GM18502 (cell line): ENCODE results near the gene MACROD2.
A peak's percentile ranks its signal among the peaks of the same experiment; 100 is the strongest.

ENCODE experiments used
- ATAC-seq: cut with Tn5 transposase; IDR thresholded peaks from one replicate; pipeline ENCODE4 v1.9.1; 2021; ENCODE audit warnings: mild to moderate bottlenecking; ENCODE audit not compliant: unreplicated experiment, poor library complexity

MACROD2 gene

DNA sequence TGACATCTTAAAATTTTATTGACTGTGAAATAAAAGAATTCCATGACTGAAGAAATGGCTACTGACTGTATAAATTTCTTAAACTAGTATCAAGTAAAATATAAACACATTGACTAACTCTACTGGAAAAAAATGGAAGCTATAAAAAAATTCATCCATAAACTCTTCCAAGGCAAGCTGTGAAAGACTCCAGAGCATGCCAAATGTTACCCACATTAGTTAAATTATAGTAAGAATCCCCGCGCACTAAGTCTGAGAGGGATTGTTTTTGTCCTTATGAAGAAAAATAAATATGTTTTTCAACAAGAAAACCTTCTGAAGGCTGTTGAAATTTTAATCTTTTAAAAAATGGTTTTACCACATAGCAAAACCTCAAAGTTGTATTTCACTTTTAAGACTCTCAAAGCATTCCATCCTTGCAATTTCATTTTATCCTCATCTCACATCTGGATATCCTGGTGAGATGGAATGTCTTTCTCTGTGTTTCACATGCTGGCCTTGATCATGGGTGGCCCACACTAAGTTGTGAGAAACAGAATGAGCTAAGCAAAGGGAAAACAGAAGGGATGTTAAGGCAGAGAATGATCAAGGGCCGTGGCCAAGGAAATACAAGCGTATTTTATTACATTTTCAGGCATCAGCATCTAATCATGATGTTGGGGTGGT, 1845.5 kb downstream of the MACROD2 start:
- no peak for ATAC-seq

DNA sequence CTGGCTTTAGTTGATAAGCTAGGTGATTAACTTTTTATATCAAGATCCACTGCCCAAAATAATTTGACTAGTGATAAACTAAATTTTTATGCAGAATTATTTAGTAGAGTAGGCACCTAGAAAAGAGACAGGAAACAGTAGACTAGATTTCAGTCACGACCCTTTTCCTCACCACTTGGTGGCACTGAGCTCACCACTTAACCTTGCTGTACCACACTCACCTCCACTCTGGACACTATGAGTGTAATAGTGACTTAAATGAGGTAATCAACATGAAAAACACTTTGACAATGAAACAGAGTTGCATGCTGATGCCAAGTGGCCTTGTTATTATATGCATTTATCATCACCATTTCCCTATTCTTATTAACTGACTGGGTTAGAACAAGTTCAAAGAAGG, 1847.6 kb downstream of the MACROD2 start:
- peak; percentile 70 for ATAC-seq

DNA sequence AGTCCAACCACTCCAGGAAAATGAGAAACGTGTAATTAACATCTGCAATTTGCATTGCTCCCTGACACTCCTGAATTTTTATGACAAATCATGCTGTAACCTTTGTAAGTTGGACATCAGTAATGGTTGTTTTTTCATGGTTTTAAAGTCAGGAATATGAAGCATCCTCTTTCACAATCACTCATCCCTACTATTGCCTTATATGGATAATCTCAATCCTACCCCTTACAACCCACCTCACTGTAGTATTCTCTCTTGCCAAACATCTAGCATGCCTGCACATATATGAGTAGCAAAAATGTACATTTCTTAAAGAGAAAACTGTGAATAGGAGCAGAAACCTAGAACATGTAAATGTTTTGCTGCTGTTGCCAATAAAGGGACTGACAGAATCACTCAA, 1848.5 kb downstream of the MACROD2 start:
- no peak for ATAC-seq

DNA sequence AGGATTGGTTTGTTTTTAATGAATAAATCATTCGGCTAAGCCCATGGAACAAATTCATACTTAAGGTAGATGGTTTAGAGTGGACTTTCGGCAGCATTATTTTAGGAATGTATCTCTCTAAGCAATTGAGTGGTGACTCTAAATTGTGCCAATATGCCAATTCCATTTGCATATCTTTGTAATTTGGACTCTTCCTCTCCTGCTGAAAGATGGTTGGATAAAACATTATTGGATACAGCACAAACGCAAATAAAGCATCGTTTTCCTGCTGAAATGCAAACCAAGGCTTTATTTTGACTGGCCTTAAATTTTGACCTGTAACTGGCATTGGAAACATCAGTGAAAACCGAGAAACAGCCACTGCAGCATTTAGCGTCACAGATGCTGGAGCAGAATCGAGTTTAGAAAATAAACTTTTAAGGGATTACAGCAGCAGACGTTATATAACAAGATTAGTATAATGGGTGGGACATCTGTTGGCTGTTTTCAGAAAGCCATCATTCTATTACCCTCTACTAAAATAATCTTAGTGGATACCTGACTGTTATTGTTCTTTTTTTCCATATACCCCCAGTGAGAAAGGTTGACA, 1852.0 kb downstream of the MACROD2 start:
- no peak for ATAC-seq

DNA sequence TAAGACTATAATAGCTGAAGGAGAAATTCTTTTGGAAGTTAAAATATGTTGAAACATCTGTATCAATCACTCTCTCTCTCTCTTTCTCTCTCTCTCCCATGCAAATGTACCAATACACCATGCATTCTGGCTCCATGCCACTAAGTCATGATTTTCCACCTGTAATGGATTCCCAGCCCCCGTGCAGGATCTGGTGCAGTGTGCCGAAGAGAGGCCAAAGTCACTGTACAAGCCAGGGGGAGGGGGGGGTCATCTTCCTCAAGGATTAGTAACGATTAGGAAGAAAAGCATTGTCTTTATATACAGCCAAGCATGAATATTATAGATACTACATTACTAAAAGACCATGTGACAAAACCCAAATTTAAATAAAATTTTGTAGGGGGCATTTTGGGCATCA, 1852.8 kb downstream of the MACROD2 start:
- ATAC-seq, result no peak

DNA sequence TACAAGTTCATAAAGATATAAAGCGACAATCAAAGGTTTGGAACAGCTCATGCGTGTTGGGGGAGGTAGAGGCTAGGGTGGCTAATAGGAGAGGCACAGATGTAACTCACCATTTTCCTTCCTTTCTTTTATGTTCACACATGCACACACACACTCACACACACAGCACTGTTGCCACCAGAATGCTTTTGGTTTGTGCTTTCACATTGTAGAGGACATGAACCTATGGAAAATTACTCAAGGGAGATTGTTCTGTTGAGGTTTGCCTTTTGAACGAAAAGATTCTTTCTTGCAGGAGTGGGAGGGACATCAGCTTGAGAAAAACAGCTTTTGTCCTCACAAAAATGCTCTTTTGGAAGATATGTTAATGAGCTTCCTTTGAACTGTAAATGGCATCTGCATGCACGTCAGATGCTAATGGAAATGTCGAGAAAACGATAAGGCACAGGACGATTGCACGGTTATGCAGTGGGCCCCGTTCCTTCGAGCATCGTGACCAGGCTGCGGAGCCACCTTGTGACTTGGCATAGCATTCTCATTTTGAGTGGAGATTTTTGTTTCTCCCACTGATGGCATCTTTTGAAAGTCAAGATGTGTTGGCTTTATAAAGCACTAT, 1853.8 kb downstream of the MACROD2 start:
- ATAC-seq, result no peak

DNA sequence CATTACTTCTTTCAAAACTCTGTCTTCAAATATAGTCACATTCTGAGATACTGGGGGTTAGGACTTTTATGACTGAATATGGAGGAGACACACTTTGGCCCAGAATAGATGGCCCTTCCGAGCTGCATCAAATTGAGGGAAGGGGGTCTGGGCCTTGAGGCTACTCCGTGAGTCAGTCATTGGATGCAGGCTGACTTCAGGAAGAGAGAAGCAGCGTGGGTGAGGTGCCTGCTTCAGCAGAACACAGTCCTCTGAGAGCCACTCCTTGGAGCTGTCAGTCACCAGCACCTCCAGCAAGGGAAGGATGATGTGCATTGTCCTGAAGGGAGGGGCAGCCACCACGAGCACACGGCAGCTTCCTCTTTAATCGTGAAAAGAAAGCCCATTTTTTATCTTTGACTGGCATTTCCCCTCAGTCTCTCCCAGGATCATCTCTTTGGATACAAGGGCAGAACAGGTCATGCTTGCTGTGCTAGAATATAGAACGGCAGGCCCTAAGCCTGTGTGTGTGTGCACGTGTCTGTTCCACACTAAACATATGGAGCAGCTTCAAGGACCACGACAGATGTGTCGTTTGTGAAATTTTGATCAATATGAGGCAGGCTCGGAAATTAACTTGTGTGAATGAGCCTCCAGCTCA, 1856.4 kb downstream of the MACROD2 start:
- ATAC-seq, result no peak

DNA sequence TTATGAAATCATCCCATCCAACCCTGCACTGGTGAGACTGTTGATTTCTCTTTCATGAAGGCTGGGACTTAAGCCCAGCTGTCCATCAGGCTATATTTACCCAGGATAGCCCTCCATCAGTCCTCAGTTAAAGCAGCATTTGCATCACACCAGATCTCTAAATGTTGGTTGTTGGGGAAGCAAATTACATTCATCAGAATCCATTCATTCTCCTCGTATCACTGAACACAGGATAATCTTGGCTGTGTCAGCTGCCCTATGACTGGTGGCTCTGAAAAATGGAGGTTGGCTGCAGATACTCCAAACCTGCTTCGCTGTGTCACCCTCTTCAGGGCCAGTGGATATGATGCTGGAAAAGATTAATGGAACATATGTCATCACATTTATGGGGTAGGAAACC, 1859.6 kb downstream of the MACROD2 start:
- no peak for ATAC-seq

DNA sequence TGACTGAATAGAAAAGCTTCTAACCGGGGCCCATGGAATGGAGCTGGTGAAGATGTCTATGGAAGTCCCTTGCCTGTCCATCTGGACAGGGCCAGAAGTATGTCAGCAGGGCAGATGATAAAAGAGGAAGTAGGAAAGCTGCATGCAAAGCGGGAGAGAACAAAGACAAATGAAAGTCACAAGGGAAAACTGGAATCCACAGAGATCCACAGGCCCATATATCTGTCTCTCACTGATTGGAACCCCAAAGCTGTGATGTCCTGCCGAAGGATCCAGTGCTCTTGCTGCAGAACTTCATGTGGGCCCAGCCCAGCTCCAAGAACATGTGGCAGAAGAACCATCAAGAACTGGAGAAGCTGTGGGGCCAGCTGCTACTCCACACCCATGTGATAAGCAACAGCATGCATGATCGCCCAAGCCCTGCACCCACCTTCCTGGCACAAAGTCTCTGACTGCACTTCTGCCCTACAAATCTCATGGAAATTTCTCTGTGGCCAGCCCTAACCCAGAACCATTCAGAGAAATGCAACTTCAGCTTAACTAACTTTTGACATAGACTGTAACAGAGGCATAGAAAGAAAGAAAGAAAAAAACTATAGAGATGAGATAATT, 1862.0 kb downstream of the MACROD2 start:
- ATAC-seq, result peak; percentile 78

DNA sequence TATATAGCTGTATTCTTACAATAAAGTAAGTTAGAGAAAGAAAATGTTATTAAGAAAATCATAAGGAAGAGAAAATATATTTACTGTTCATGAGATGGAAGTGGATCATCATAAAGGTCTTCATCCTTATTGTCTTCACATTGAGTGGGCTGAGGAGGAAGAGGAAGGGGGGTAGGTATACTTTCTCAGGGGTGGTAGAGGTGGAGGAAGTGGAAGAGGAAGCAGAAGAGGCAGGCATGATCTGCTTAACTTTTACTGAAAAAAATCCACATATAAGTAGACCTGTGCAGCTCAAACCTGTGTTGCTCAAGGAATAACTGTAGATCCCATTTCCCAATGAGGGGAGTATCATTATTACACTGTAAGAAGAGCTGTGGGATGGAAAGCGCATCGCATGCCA, 1863.7 kb downstream of the MACROD2 start:
- ATAC-seq, result no peak

DNA sequence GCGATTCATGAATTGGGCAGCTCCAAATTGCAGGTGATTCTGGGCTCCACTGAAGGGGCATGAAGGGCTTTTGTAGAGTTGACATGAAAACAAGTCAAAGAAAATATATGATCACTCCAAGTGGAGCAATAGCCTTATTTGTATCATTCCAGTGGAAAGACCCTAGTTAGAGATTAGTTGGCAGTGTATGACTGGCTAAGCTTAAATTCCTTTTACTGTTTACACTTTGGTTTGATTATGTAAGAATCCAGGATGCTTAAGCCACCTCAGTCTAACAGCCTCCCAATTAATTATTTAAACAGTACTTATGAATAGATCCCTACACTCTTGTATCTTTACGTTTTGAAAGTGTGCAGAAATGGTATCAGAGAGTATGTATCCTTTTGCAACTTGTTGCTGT, 1865.5 kb downstream of the MACROD2 start:
- ATAC-seq, result no peak

DNA sequence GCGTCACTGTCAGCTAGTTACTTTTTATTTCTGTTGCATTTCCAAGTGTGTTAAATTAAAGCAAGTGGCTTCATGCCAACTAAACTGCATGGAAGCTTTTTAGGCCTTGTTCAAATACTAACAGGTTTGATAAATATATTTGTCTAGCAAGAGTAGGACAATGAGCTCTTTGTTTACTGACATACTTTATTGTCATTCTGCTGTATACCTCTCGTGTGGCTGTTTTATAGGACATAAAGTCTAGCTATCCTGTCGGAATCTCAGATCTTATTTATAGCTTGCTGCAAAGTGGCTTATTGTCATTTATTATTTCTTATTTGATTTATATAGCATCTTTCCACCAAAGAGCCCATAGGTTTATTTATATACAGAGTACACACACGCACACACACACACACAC, 1866.9 kb downstream of the MACROD2 start:
- no peak for ATAC-seq

DNA sequence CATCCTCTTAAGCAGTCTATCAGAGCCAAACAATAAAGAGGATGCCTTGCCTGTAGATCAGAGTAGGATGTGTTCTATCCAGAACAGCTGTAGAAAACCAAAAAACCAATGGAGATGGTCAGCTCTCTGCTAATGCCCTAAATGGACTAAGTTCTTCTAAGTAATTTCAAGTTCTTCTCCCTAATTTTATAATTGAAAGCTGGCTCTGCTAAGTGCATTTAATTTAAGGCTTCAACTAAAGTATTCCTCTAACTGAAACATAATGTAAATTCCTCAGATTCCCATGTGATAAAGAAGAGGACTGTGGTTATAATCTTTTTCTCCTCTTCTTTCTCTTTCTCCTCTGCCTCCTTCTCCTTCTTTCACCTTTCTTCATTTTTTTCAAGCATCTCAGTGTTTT, 1868.4 kb downstream of the MACROD2 start:
- ATAC-seq, result no peak

DNA sequence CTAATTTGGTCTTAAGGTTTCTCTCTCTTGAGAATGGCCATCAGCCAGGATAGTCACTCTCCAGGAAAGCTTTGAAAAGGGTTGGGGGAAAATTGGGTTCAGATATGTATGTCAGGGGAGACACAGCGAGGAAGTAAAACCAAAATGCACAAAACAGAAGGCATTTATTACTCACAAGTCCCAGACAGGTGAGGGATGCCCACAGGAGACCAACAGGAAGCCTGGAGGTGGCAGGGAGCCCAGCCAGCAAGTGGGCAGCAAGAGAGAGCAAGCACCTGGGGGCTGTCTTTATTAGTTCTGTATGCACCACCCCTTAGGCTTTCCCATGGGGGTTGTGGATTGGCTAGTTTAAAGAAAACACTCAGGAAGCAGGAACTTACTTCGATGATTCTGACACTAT, 1870.2 kb downstream of the MACROD2 start:
- no peak for ATAC-seq

DNA sequence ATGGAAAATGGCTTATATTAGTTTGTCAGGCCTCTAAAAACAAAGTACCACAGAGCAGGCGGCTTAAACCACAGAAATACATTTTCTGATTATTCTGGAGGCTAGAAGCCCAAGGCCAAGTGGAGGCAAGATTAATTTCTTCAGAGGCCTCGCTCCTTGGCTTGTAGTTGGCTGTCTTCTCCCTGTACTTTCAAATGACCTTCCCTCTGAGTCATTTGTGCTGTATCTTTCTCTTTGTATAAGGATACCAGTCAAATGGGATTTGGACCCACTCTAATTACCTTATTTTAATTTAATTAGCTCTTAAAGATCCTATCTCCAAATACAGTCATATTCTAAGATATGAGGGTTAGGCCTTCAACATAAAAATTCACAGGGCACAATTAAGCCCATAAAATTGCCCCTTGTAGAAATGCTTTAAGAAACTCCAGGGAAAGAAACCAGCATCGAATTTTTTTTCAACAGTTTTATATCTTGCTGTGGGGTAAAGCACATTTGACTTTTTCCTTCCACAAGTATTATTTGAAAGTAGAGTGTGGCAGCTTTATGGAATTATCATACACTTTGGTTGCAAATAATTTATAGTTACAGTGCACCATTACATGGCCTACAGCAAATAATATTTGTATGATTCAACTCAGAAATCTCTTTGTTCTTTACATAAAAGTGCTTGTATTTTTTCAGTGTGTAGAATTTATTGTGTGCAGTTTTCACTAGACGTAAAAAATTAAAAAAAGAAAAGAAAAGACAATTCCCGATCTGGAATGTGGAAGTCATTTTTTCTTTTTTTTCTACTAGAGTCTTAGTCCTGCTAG, 1871.8 kb downstream of the MACROD2 start:
- no peak for ATAC-seq

DNA sequence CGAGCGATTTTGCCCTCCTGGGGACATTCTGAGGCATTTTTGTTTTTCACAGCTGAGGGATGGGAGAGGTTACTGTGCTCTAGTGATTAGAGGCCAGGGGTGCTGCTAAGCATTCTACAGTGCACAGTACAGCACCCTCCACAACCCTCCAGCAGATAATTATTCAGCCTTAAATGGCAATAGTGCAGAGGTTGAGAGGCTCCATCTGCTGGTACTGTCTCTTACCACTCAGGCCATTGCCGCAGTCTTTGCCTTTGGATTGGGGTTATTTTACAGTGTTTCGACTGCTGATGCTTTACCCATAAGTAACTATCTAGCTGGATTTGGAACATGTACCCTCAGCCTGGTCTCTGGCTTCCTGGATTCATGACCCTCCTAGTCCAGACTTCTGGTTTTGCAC, 1872.6 kb downstream of the MACROD2 start:
- no peak for ATAC-seq

DNA sequence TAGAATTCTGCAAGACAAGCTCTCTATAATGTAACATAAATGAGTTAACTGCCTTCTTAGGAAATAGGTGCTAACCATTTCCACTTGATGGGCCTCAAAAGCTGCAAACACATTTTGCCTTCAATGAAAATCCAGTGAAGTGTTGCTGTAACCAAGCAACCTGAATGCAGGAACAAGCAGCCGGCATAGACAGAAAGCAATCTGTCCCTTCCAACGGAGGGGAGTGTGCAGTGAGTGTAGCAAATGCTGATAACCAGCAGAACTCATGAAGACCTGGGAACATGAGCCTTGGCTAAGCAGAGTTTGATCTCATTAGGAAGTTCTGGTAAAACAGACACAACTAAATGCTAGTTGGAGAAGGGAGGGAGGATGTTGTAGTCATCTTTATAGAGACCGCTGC, 1880.1 kb downstream of the MACROD2 start:
- no peak for ATAC-seq

DNA sequence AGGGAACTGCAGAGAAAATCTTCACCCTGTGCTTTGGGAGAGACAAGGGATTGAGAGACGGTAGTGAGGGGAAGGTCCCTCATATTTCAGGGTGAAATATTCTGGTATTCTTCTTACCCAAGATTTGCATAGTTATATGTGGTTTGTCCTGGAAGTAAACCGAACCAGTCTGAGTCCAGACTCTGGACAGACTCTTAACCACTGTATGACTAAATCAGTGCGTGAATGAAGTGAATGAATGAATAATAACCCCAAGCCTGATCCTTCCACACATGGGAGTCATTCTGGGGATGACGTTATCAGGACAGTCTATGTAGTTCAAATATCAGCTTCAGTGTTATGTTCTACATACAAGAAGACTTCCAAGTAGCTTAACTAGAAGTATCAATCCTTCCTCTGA, 1887.2 kb downstream of the MACROD2 start:
- peak; percentile 43 for ATAC-seq

DNA sequence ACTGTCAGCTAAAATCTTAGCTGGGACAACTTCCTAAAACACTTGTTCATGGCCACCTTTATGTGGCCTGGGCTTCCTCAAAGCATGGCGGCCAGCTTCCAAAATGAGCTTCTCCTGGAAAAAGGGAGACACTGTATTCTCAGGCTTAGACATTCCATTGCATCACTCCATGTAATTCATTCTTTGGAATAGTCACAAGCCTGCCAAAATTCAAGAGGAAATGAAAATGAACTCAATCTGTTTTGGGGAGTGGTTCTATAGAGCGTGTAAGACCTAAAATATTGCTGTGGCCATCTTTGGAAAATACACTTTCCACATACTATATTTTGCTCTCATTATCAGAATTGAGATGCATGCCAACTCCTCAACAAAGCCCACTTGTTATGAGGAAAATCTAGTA, 1890.9 kb downstream of the MACROD2 start:
- ATAC-seq, result no peak

DNA sequence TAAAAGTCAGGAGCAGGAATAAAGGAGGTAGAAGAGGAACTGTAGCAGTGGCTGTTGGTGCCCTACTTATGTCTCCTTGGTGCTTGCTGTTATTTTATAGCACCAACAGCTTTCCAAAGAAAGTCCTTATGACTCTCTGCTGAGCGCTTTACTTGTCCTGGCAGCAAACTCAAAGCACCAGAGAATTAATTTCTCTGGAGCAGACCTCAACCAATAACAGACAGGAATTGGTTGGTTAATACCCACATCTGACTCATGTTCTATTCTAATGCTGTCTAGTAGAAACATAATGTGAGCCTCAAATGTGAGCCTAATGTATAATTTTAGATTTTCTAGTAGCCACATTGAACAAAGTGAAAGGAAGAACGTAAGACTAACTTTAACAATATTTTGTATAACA, 1892.1 kb downstream of the MACROD2 start:
- ATAC-seq, result no peak
